NOMO-1 treated with DMSO at 0.1 percent for 48 hours (cell line): ENCODE measurements around the gene WWC2.
A peak's percentile ranks its signal among the peaks of the same experiment; 100 is the strongest.
"Not testable (repeated sequence)": the region's sequence is repeated elsewhere in the genome, so short reads cannot be mapped to it uniquely, and the experiment has no call there.

Experiments used
- DNase-seq: peaks from one replicate; lab custom pipeline; 2025; ENCODE audit not compliant: unreplicated experiment; lab: John Stamatoyannopoulos, UW

Gene WWC2

DNA sequence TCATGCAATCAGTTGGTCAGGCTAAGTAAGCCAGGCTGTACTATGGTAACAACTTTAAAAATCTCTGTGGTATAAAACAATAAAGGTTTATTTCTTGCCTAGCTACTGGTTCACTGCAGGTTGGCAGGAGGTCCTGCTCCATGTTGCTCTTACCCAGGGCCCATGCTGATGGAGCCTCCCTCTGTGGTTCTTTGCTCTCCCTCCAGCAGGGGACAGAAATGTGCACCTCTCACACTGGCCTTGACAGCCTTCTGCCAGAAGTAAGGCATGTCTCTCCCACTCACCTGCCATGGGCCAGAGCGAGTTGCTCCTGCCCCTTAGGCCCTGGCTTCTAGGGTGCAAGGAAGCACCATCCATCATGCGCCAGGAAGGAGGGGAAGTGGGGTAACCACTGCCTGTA is 189.9 kb downstream of the WWC2 start:
- no peak for DNase-seq

DNA sequence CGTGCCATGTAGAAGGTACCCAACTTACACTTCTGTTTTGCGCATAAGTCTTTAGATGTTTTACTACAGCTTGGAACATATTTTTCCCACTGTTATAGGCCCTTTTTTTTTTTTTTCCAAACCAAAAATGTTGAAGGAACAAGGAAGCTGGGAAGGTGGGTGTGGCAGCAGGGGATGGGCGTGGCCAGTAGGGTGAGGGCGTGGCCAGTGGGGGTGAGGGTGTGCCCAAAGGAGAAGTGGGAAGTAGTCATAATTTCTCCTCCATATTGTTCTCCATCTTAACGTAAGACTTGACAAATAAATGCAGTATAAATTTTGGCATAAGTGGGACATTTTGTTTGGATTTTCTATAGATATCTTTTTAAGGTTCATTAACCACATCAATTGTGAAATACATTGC is 190.6 kb downstream of the WWC2 start:
- DNase-seq = no peak

DNA sequence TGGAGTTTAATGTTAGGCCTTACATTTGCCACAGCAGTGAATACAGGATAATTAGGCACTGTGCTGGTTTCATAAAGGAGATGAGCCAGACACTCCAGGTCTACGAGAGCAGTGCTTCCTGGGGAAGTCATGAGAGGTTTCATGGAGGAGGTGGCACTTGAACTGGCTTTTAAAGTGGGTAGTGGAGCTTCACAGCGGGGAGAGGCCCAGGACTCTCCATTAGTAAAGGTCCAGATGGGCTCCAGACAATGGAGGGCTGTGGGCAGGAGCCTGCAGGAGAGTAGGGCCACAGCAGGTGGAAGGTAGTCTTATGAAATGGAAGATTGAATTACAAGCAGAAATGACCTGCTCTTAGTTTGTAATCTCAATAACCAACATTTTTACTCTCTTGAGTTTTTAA is 192.0 kb downstream of the WWC2 start:
- no peak for DNase-seq

DNA sequence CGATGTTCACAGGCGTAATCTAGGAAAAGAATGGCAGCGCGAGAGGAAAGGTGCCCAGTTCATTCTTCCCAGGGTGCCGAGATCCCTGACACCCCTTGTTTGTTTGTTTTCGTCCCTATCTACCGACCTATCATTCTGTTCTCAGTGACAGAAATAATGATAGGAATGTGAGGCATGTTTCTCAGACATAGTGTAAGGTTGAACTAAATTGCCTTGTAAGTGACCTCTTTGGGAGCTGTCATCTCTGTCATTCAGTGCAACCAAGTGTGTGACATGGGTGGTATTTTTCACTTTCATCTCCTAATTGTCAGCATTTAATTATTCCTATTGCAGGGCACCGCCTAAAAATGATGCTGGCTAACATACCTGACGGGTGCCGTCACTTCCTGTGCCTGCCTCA is 196.7 kb downstream of the WWC2 start:
- DNase-seq = no peak

DNA sequence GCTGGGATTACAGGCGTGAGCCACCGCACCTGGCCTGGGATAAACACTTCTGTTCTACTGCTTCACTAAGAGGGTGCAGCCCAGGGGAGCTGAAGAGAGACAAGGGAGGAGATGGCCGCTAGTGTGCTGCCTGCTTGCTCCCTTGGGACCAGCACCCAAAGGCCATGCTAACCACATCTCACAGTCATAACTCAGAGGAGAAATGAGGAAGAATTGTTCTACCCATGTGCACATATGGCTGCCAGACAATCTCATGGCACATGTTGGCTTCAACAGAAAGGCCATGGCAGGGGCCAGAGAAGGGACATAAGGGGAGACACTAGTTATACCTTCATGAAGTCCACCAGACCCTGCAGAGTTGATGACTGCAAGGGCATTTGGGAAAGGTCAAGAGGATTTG is 198.6 kb downstream of the WWC2 start:
- no peak for DNase-seq

DNA sequence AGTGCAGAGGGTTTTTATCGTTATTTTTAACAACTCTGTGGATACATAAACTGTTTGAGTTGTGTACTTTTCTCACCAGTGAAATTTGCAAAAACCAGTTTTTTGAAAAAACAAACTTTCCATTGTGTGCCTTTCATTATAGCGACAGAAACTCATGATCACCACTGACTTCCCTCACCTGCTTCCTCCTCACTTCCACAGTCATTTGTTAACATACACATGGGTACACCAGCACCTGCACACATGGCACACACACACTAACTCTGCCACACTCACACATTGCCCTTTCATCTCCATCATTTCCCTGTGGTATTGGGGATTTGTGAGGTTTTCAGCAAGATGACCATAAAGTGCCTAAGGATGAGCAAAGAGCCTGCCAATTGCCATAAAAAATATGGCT is 200.4 kb downstream of the WWC2 start:
- DNase-seq = no peak

DNA sequence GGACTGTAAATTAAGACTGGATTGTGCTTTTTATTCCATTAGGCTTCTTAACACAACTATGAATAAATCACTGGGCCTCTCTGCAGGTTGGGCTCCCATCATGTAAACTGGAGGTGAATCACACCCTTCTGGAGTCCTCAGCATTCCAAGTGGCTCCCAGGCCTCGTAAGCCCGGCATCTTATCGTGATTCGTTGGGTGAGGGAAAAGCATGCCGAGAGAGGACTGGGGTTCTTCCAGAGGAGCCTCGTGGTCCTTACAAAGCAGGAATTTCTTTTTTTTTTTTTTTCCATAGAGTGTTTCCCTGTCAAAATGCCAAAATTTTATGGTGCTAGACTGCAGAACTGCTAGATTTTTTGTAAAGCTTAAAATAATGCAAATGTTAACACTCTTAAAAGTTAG is 201.0 kb downstream of the WWC2 start:
- no peak for DNase-seq

DNA sequence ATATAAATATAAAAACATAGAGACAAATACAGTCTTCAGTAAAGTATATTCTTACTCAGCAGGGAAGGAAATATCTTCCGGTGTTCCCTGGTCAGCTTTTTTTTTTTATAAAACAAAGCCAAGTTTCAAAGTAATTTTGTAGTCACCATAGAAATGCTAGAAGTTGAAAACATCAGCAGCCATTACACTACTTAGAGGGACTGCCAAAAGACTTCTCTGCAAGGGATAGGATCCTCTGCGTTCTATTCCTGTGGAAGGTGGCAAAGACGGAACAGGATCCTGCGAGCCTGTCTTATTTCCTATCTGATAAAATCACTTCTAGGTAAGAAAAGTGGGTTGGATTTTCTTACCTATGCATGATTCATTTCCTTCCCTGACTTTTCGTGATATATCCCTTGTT is 201.6 kb downstream of the WWC2 start:
- DNase-seq = no peak

DNA sequence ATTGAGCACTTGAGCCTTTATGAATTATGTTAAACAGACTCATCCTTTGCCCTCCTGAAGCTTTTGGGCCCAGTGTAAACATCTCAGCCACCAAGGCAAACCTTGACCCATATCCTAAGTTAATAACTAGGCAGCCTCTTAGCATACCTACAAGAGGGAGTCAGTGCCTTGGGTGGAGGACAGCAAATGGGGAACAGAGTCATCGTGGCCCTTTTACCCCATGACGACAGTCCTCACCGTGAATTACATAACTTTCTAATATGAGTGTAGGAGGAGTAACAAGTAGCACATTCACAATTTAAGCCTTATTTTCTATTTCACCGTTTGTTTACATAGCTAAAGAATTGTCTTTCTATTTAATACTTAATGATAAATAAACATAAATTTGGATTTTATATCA is 204.2 kb downstream of the WWC2 start:
- DNase-seq = peak; percentile 18

DNA sequence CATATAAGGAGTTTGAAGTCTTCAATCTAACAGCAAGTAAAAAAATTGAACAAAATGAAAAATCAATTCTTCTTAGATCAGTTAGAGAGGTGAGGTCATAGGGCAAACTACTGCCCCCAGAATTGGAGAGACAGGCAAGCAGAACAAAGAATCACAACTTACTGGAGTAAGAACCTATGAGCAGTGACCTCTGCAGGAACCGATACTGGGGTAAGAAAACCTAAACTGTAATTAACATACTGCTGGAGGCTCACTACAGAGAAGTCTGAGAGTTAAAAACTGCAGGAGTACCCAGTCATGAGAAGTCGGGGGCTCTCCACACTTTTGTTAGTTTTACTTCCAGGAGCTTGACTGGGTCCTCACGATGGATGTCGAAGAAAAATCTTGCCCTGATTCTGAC is 205.0 kb downstream of the WWC2 start:
- DNase-seq = no peak

DNA sequence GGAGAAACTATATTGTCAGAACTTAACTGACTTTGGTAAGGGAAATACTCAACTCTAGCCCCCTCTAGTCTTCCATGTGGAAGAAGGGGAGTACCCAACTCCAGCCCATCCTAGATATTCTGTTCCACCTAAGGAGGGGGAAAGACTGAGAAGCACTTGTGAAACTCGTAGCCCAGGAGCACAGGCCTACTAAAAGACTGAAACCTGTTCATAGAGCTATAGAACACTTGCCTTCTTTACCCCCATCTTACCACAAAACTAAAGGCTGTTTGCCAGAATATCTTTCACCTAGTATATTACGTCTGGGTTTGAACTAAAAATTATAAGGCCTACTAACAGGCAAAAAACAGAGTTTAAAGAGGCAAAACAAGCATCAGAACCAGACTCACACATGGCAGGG is 205.5 kb downstream of the WWC2 start:
- no peak for DNase-seq

DNA sequence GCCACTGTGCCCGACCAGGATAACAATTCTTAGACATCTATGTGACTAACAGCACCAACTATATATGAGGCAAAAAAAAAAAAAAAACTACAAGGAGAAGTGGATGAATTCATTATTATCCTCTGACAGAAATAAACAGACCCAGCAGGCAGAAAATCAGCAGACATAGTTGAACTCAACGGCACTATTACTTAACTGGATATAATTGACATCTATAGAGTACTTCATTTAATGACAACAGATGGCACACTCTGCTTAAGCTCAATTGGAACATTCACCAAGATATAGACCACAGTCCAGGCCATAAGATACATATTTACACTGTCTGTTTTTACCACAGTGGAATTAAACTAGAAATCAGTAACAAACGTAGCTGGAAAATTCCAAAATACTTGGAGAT is 207.8 kb downstream of the WWC2 start:
- no peak for DNase-seq

DNA sequence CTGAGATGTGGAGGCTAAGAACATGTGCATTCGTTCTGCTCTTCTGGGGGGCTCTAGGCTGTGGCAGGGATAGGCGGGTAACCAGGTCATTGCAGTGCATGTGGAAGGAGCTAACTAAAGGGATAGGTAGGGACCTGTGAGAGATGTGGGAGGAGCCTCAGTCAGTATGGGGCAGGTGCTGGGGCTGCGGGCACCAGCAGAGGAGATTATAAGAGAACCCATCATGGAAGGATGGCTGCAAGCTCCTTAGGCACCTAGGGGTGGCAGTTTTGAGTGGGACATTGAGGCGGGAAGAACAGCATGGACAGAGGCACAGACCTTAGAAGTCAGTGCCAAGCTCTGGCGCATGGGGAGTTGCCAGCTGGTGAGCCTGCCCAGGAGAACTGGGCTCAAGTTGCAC is 213.8 kb downstream of the WWC2 start:
- DNase-seq = no peak

DNA sequence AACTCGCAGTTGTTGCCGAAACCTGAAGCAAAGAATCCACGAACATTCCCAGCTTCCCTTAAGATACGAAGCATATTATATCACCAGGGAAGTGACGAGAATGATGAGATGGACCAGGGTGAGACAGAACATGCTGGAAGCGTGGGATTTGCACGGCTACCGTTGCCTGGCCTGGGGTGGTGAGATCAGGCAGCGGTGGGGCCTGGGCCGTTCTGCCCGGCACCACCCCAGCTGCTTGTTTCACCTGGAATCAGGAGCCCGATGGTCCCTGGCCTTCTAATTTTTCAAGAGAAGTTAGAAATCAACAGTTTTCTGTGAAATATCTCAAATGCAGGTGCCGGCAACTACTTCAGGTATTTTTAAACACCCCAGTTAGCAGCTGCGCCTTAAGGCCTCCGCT is 215.3 kb downstream of the WWC2 start:
- DNase-seq = no peak

DNA sequence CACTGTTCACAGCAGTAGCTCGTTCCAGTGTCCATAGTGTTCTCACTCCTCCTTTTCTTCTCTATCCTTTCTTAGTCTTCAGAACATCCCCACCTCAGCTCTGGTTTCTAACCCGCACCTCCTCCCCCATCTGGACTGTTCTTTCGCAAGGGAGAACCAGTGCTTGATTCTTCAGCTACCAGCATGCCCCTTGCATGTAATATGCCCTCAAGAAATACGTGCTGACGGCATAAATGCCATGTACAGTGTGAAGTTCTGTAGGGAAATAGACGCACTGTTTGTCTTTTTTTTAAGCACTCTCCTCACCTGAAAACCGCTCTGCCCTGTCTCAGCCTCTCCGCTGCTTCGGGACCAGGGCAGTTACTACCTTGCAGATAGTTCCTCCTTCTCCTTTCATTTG is 215.7 kb downstream of the WWC2 start:
- DNase-seq = no peak

DNA sequence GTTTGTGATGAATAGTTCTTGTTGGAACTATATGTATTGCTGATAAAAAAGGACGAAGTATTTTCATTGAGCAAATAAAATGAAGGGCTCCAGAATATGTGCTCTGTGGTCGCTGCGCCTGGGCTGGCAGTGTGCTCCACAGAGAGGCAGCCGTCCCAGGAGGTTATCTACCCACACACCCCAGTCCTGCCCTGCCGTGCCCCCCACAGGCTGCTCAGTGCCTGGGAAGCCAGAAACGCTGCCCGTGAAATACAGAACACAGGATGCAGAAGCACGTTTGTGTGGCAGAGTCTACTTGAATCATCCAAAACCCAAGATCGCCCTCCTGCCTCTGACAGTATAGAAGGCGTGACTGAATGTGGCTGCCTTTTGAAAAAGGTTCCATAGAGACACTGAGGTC is 219.6 kb downstream of the WWC2 start:
- no peak for DNase-seq

DNA sequence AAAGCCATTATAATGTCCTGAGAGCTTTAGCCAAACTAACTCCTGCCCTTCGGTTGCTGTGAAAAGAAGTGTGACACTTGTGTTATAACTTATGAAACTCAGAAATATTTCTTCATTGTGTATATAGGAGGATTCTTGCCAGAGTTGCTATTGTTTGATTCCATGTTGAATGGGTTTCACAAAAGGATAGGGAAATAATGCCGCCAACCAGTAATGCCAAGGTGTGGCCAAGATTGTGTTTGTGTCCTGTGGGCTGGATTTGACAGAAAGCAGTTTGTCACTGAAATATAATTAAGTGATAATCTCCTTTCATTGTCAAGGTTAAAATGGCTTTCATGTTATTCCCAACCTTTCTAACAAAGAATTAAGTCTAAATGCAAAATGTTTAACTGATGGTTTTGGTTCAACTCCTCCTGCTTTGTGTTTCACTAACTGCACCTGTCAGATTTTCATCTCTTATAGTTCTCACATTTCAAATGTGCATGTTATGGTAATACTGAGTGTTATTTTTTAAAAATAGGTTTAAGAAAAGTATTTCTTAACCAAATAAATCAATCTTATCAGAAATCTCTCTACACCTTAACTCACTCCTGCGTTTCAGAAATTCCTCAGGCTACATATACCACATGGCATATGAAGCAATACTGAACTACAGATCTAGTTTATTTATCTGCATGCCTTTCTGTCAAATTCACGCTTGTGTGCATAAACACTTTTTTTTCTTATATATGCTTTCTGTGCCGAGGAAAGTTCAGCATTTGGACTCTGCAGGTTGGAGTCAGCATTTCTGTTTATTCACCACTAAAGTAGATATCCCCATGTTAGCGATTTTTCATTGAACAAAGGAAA is 221.4 kb downstream of the WWC2 start, which contains the start of gene CLDN22:
TSS of gene CLDN22 (minus strand) at position 66 of the 849 bp plus-strand sequence. CDS start at position 8, 58 bp downstream.
- DNase-seq = no peak

DNA sequence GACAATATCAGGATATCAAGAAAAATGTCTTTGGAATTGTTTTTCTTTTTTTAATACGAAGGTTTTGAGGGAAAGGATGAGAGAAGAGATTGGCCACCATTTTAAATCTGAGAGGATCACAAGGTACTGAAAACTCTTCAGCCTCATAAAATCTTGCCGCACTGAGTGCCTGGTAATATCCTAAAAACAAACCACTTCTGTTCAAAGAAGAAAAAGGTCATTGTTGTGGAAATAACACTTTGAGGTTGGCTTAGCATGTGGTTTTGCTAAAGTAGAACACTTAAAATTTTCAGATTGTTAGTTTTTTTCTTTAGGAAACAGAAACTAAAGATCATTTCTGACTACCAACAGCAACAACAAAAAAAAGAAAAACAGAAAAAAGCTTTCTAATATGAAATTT is 222.0 kb downstream of the WWC2 start:
- DNase-seq = no peak

DNA sequence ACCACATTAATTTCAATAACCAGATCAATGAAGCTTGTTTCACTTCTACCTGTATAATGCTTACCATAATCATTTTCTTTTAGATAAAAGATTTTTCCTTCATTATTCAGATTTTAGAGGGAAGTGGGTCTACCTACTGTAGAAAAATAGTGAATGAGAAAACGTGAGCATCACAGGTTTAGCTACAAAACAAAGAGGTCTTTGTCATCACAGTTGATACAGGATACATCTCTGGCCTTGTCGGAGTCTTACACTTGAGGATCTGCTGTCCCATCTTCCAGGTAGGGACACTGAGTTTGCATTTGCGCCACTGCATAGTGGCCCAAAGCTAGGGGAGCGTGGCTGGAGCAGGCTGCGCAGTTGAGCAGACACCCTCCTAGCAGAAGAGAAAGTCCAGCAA is 222.5 kb downstream of the WWC2 start:
- no peak for DNase-seq

DNA sequence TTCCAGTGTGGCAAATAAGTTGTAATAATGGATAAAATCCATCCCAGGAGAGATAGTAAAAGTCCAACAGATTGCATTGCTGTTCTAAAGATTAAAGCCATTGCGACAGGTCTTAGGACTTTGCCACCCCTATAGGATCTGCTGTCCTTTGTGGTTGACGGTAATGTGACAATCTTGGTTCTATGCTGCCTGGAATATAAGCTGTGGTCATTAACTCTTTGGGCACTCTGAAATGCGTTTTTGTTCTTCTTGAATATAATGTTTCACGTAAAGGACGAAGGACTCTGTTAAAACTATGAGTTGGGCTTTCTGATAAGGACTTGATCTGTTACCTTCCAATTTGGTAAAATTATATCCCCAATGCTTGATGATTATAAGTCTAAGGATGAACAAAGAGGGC is 223.3 kb downstream of the WWC2 start, which contains the start of gene CLDN24:
TSS of gene CLDN24 (minus strand) at position 101 of the 400 bp plus-strand sequence. CDS start at position 101, 0 bp downstream.
- no peak for DNase-seq

DNA sequence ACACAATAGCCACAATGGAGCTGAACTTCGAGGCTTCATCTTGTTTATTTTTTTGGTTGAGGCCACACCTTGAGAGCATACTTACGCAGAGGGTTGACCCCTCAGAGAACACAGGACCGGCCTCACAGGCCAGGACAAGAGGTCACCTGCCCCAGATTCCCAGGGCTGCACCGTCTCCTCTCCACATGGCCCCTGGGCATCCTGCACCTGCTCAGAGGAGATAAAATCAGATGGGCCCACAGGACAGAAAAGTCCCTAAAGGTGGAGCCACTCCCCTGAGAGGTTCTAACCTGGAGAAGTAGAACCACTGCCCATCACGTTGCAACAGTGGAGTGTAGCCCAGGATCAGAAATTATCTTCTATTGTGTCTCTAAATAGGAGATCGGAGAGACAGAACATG is 224.2 kb downstream of the WWC2 start:
- DNase-seq = no peak

DNA sequence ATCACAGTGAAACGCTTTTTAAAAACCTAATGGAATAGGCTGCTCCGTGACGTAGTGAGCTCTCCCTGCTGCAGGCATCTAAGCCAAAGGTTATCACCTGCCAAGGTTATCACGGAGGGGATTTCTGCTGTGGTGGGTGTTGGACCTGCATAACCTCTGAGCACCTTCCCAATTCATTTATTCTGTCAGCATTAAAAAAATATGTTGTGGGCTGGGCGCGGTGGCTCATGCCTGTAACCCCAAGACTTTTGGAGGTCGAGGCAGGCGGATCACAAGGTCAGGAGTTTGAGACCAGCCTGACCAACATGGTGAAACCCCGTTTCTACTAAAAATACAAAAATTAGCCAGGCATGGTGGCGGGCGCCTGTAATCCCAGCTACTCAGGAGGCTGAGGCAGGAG is 225.0 kb downstream of the WWC2 start:
- DNase-seq = not testable (repeated sequence)

DNA sequence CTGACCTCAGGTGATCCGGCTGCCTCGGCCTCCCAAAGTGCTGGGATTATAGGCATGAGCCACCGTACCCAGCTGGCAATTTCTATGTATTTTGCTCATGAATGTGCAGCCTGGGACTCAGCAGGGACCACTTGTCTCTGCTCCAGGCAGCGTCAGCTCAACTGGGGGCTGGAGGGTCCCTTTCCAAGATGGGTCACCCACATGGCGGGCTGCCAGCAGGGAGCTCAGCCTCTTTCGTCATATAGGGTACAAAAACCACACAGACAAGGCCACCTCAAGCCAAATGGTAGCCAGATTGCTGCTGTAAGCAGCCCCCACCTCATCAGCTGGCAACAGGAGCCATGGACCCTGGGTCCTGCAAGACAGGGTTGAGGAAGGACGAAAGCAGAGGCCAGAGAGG is 225.6 kb downstream of the WWC2 start:
- DNase-seq = no peak
